ENCODE results near the gene DAGLA. TPM values are rescaled to one million over a fixed set of nuclear protein-coding genes. Genes with fewer than 3 reads are reported as not detected.

The DAGLA gene
- total RNA-seq, 1 donor from 2014 or later, result 1.1 TPM

DNA sequence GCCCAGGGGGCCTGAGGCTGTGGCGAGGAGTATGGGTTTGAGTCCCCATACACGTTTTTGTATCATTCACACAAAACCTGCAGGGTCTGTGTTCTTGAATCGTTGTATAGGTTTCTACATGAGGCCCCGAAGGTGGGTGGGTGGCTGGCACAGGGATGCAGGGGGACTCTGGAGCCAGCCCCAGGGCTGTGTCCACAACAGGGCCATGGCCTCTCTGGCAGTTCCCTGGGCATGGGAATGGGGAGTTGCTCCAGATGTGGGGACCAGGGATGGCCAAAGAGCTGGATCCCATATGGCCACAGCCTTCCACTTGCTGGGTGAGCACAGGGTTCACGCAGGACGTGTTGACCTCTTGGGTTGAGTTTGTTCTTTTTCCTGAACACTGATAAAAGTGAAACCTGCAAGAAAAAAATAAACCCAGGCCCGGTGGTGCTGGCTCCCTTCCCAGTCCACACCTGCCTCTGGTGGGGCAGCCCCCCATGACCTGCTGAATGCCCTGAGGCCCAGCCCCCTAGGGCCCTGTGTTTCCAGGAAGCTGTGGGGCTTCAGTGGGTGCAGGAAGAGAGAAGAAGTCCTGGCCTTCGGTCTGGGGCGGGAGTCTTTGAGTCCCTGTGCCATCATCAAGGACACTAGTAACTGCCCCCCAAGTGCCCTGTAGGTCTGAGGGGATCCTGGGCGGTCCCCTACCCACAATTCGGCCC is 88.3 kb downstream of the DAGLA start:
- H3K4me3 Mint-ChIP-seq, result no peak overlapping the region
- no peak for DNase-seq (ENCODE audit: low spot score)
- H3K9me3 ChIP-seq (ENCODE audit: low read depth), result no peaks in the 10 kb centered on the region
- H3K4me1 ChIP-seq, result peaks cover 14% of the 10 kb centered on the region
- no peak overlapping the region for H3K27ac ChIP-seq
- H3K36me3 ChIP-seq, result no peaks in the 10 kb centered on the region
- H3K4me2 ChIP-seq, result no peak overlapping the region
- H3K36me3 Mint-ChIP-seq, result no peaks in the 10 kb centered on the region
- H3F3A ChIP-seq (ENCODE audit: low read depth), result no peaks in the 10 kb centered on the region
- no peaks in the 10 kb centered on the region for H3K27me3 ChIP-seq
- H3K27ac Mint-ChIP-seq, result peak overlapping the region; percentile 93
- no peaks in the 10 kb centered on the region for H3K79me2 ChIP-seq (ENCODE audit: low read depth)
- H4K20me1 ChIP-seq (ENCODE audit: low read depth), result no peaks in the 10 kb centered on the region
- H3K4me1 Mint-ChIP-seq, result peaks cover 18% of the 10 kb centered on the region
- H3K9me3 Mint-ChIP-seq, result no peaks in the 10 kb centered on the region
- H3K27me3 Mint-ChIP-seq (ENCODE audit: insufficient read depth, low read depth), result peaks cover 5% of the 10 kb centered on the region
- no peak overlapping the region for H3K9ac ChIP-seq
- TF ChIP-seq, protein P1, sequence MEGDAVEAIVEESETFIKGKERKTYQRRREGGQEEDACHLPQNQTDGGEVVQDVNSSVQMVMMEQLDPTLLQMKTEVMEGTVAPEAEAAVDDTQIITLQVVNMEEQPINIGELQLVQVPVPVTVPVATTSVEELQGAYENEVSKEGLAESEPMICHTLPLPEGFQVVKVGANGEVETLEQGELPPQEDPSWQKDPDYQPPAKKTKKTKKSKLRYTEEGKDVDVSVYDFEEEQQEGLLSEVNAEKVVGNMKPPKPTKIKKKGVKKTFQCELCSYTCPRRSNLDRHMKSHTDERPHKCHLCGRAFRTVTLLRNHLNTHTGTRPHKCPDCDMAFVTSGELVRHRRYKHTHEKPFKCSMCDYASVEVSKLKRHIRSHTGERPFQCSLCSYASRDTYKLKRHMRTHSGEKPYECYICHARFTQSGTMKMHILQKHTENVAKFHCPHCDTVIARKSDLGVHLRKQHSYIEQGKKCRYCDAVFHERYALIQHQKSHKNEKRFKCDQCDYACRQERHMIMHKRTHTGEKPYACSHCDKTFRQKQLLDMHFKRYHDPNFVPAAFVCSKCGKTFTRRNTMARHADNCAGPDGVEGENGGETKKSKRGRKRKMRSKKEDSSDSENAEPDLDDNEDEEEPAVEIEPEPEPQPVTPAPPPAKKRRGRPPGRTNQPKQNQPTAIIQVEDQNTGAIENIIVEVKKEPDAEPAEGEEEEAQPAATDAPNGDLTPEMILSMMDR (IDR thresholded peaks at IDR 0.05), result no peak
- TF ChIP-seq EZH2phosphoT487 (IDR thresholded peaks at IDR 0.05) (no peak), EZH2 (IDR thresholded peaks at IDR 0.05) (no peak)
- H3K4me3 ChIP-seq, result no peak overlapping the region
- no peak overlapping the region for H2AFZ ChIP-seq (replicated peaks)

DNA sequence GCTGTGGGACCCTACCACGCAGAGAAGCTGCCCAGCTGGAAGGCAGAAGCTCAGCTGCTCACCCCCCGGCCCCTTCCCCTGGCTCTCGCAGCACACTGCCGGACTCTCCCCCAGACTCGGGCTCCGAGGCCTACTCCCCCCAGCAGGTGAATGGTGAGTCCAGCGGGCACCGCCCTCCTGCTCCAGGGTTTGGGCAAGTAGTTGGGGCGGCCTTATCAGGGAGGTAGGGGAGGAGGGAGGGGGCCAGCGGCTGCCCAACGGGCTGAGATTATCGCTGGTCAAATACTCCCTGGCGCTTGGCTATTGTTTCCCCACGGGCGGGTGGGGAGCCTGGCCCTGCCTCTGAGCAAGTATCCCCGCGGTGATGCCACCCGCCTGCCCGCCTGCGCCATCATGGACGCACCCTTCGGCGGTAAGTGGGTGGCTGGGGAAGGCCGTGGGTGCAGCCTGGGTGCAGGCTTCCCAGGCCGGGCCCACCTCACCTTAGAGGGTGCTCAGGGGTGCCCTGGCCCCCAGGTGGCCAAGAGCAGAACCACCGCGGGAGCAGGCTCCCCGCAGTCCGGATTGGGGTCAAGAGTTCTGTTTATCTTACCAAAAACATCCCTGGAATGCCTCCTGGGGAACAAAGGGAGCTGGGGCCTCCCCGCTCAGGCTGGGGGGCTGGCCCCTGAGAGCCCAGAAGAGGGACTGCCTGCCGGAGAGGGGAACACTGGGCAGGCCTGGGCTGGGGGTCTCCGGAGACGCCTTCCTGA is 89.2 kb downstream of the DAGLA start:
- H3K9ac ChIP-seq, result peak overlapping the region; percentile 32
- H3K4me2 ChIP-seq, result peak overlapping the region; percentile 13
- no peak overlapping the region for H3K4me3 ChIP-seq
- H2AFZ ChIP-seq (replicated peaks), result no peak overlapping the region
- peaks cover 5% of the 10 kb centered on the region for H3K27me3 Mint-ChIP-seq (ENCODE audit: insufficient read depth, low read depth)
- peaks cover 14% of the 10 kb centered on the region for H3K4me1 ChIP-seq
- peaks cover 23% of the 10 kb centered on the region for H3K4me1 Mint-ChIP-seq
- H3K36me3 ChIP-seq, result no peaks in the 10 kb centered on the region
- no peak overlapping the region for H3K27ac Mint-ChIP-seq
- H3K9me3 ChIP-seq (ENCODE audit: low read depth), result no peaks in the 10 kb centered on the region
- no peaks in the 10 kb centered on the region for H4K20me1 ChIP-seq (ENCODE audit: low read depth)
- no peak overlapping the region for H3K27ac ChIP-seq
- peak; percentile 63 for DNase-seq (ENCODE audit: low spot score)
- no peak overlapping the region for H3K4me3 Mint-ChIP-seq
- H3F3A ChIP-seq (ENCODE audit: low read depth), result no peaks in the 10 kb centered on the region
- H3K36me3 Mint-ChIP-seq, result no peaks in the 10 kb centered on the region
- TF ChIP-seq, protein P1 (IDR thresholded peaks at IDR 0.05), result peak; percentile 42
- no peak for TF ChIP-seq EZH2 (IDR thresholded peaks at IDR 0.05)
- no peaks in the 10 kb centered on the region for H3K79me2 ChIP-seq (ENCODE audit: low read depth)
- no peaks in the 10 kb centered on the region for H3K27me3 ChIP-seq
- no peaks in the 10 kb centered on the region for H3K9me3 Mint-ChIP-seq

DNA sequence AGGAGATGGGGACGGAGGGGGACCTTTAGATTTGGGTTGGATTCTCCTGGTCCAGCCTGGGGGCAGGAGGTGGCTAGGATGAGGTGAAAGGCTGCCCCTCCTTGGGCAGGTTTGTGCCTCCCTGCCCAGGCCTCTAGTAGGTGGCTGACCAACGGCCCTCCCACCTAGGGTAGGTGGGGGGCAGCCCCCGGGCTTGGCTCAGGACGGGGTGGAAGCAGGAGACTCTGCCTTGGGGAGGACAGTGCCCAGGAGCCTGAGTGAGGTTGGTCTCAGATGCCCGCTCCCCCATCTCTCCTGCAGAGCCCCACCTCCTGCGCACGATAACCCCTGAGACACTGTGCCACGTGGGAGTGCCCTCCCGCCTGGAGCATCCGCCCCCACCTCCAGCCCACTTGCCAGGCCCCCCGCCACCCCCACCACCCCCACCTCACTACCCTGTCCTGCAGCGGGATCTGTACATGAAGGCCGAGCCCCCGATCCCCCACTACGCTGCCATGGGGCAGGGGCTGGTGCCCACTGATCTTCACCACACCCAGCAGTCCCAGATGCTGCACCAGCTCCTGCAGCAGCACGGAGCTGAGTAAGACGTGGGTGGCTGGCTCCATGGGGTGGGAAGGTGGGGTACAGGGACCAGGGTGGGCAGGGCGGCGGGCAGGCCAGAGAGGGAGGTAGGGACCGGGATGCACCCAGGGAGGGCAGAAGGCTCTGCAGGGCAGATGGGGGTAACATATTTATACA is 89.9 kb downstream of the DAGLA start:
- H3K27me3 ChIP-seq, result no peaks in the 10 kb centered on the region
- no peak overlapping the region for H3K4me3 Mint-ChIP-seq
- no peak for DNase-seq (ENCODE audit: low spot score)
- H2AFZ ChIP-seq (replicated peaks), result no peak overlapping the region
- H3K36me3 Mint-ChIP-seq, result no peaks in the 10 kb centered on the region
- H3K4me1 Mint-ChIP-seq, result peaks cover 28% of the 10 kb centered on the region
- peaks cover 10% of the 10 kb centered on the region for H3K4me1 ChIP-seq
- H3K27ac Mint-ChIP-seq, result no peak overlapping the region
- H3K9ac ChIP-seq, result peak overlapping the region; percentile 32
- H3K79me2 ChIP-seq (ENCODE audit: low read depth), result no peaks in the 10 kb centered on the region
- peak overlapping the region; percentile 13 for H3K4me2 ChIP-seq
- no peak overlapping the region for H3K4me3 ChIP-seq
- H3F3A ChIP-seq (ENCODE audit: low read depth), result no peaks in the 10 kb centered on the region
- H3K9me3 ChIP-seq (ENCODE audit: low read depth), result no peaks in the 10 kb centered on the region
- H3K27ac ChIP-seq, result no peak overlapping the region
- H3K36me3 ChIP-seq, result no peaks in the 10 kb centered on the region
- TF ChIP-seq, protein P1 (IDR thresholded peaks at IDR 0.05), result no peak
- TF ChIP-seq EZH2phosphoT487 (IDR thresholded peaks at IDR 0.05), result no peak
- no peak for TF ChIP-seq EZH2 (IDR thresholded peaks at IDR 0.05)
- H4K20me1 ChIP-seq (ENCODE audit: low read depth), result no peaks in the 10 kb centered on the region
- H3K9me3 Mint-ChIP-seq, result no peaks in the 10 kb centered on the region
- H3K27me3 Mint-ChIP-seq (ENCODE audit: insufficient read depth, low read depth), result peaks cover 5% of the 10 kb centered on the region

Data from neural progenitor cell (in vitro differentiated cells).